HG03432 (cell line): ENCODE results near the gene MIGA1.

Experiments used
- ATAC-seq: cut with Tn5 transposase; IDR thresholded peaks from one replicate; pipeline ENCODE4 v1.9.1; 2021; ENCODE audit warnings: mild to moderate bottlenecking, moderate library complexity; ENCODE audit not compliant: unreplicated experiment

The MIGA1 gene

DNA sequence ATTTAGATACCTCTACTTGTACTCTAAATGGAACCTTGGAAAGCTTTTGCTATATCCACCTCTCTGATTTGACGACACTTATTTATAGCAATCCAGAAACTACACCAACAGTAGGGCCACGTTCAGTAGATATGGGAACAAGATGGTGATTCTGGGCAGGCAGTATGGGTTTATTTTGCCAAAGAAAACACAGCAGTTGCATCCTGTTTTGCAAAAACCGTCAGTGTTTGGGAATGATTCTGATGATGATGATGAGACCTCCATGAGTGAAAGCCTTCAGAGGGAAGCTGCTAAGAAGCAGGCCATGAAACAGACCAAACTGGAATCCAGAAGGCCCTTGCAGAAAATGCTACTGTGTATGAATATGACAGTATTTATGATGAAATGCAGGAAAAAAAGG, 67.5 kb downstream of the MIGA1 start:
- ATAC-seq: no peak

DNA sequence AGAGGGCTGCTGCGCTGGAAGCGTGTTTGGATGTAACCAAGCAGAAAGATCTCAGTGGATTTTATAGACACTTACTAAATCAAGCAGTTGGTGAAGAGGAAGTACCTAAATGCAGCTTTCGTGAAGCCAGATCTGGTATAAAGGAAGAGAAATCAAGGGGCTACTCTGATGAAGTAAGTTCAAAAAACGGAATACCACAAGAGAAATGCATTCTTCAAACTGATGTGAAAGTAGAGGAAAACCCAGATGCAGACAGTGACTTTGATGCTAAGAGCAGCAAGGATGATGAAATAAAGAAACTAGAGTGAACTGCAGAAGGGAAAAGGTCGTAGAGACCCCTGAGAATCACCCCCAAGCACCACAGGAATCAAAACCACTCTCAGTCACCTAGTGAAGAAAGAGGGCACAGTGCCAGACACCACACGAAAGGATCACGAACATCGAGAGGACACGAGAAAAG, 68.2 kb downstream of the MIGA1 start:
- ATAC-seq: peak; percentile 56

DNA sequence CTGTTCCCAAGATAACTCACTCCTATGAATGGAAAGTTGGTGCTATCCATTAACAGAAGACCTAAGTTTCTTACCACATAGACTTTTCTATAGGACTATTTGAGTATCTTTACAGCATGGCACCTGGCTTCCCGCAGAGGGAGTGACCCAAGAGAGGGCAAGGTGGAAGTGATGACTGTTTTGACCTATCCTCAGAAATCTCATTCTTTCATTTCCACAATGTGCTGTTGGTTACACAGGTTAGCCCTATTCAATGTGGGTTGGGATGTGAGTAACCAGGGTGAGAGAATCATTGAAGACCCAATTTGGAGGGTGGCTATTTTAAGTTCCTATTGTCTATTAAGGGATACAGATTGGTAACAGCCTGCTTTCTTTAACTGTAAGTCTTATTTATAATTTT, 70.6 kb downstream of the MIGA1 start:
- ATAC-seq: no peak

DNA sequence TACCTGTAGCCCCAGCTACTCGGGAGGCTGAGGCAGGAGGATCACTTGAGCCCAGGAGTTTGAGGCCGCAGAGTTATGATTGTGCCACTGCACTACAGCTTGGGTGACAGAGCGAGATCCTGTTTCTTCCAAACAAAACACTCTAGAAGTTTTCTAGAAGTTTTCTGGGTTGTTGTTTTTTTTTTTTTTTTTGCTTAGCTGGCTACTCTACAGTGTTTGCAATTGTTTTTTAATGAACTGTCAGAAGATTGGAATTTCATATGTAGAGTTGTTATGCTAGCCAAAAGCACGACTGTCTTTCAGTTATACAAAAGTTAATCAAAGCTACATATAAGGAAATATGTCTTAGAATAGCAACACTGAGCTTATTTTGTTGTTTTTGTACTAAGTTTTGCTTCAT, 78.1 kb downstream of the MIGA1 start:
- no peak for ATAC-seq

DNA sequence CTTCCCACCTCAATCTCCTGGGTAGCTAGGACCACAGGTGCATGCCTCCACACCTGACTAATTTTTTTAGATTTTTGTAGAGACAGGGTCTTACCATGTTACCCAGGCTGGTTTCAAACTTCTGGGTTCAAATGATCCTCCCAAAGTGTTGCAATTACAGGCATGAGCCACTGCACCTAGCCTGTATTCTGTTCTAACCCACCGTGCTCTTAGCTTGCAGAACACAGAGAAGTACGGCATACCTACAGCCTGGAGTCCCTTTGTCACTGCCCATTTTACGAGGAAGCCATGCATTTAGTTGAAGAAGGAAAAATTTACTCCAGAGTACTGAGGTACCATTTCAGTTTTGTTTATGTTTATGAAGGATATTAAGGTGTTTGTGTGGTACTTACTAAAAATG, 79.3 kb downstream of the MIGA1 start:
- no peak for ATAC-seq

DNA sequence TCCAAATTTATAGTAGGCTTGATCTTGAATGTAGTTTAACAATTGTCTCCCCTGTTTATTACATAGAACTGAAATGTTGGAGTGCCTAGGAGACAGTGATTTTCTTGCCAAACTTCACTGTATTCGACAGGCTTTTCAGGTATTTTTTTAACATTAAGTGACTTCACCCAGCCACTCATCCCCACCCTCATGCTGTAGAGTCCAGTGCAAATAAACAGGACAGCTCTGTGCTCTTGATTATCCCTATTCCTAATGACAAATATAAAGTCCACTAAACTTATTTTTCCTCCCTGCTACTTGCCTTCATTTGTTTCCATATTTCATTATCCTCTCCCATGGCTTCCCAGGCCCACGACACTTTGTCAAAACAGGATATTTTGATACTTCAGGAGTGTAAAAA, 79.8 kb downstream of the MIGA1 start:
- no peak for ATAC-seq

DNA sequence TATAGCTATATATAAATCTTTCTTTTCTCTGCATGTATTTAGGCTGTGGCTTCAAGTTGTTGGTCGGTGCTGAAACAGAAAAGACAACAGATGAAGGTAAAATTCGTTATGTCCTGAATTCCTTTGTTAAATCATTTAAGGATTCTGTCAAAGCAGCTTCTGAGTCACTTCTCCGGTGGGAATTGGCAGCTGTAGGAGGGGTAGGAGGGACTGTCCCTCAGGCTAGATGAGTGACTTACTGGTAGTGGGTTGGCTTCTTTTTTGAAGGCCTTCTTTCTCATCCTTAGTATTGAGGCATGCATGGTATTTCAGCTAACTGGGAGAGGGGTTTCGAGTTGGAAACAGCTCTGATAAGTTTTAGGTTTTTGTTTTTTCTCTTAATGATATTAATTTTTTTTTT, 86.8 kb downstream of the MIGA1 start:
- no peak for ATAC-seq

DNA sequence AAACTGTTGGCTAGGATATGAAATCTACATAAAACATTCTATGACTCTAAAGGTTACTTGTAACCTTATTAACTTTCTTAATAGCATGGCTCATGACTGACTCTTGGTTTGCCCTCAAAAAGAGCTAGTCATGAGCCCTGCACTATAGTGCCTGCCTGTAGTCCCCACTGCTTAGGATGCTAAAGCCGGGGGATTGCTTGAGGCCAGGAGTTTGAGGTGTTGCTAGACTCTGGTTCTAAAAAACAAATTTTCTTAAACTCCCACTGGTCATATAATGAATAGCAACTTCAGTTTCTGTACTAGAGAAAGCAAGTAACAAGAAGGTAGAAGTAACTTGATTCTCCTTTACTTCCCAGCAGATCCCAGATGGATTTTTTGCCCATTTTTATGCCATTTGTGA, 93.2 kb downstream of the MIGA1 start:
- ATAC-seq: no peak

DNA sequence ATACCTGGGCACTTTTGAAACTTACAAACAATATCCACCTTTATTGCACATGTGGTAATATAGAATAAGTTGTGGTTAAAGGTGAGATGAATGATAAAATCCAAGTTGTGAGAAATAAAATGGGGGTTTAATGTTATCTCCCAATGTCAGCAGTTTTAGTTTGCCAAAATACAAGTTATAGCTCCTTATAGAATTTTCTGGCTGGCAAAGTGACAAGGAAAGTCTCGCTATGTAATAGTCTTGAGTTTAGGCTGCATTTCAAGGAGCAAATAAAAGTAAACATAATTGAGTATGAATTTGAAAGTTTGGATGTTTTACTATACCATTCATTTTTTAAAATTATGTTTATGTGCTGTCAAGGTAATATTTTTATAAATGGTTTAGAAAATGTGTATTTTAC, 94.0 kb downstream of the MIGA1 start:
- no peak for ATAC-seq

DNA sequence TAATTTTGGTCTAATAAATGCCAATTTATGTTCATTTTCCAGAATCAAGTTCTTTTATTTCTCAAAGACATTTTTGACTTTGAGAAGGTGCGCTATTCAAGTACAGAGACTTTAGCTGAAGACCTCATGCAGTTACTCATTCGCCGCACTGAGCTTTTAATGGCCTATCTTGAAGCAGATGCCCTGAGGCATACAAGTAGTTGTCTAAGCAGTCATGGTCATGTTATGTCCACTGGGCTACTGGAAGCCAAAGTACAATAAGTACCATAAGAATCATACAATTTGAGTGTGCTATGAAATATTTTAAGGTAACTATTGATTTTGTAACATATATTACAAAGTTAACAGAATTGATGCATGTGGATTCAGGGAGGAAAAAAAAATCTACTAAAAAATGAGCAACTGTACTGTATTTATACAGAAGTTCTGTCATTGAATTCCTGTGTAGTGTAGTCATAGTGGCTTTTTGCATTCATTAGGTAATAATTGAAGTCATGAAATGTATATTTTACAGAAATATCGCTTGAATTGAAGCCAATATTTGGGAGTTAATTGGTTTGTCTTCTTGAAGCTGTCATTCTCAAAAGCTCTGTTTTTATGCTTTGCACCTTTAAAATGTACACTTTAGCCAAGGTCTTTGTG, 95.5 kb downstream of the MIGA1 start:
- ATAC-seq: no peak

DNA sequence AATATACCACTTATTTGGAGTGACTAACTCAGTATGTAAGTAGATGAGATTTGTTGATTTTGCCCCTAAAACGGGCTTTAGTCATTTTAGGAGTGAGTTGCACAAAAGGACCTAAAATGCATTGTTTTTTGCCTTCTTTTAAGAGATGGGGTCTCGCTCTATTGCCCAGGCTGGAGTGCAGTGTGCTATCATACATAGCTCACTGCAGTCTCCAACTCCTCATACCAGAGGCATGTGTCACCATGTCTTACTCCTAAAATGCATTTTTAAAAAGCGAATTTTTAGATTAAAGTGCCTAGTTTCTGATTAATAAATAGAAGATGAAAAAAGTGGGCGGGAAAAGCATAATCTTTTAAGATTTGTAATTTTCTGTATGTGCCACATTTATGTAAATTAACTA, 97.4 kb downstream of the MIGA1 start:
- ATAC-seq: no peak

DNA sequence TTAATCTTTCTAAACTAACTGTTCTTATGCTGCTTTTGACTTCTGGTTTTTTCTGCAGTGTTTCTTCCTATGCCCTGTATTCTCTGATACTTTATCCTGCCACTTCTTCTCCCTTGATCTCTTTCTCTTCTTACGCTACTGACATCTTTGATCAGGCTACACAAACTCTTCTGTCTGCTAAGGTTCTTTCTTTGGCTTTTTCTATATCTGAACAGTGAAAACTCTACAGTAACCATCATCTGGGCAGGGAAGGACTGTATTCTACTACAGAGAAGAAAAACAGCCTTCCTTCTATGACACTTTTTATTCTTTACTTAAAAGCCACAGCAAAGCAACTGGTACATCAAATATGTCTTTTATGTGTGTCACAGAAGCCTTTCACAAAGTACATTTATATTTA, 101.6 kb downstream of the MIGA1 start:
- no peak for ATAC-seq

DNA sequence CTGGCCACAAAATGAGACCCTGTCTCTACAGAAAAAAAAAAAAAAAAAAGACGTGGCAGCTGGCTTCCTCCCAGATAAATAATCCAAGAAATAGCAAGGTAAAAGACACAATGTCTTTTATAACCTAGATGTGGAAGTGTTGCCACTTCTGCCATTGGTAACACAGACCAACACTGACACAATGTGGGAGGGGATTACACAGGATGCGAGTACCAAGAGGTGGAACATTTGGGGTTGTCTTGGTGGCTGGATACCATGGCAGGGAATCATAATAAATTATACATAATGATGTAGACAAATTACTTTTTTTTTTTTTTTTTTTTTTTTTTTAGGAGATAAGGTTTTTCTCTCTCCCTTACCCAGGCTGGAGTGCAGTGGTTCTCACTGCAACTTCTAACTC, 103.0 kb downstream of the MIGA1 start:
- ATAC-seq: no peak

DNA sequence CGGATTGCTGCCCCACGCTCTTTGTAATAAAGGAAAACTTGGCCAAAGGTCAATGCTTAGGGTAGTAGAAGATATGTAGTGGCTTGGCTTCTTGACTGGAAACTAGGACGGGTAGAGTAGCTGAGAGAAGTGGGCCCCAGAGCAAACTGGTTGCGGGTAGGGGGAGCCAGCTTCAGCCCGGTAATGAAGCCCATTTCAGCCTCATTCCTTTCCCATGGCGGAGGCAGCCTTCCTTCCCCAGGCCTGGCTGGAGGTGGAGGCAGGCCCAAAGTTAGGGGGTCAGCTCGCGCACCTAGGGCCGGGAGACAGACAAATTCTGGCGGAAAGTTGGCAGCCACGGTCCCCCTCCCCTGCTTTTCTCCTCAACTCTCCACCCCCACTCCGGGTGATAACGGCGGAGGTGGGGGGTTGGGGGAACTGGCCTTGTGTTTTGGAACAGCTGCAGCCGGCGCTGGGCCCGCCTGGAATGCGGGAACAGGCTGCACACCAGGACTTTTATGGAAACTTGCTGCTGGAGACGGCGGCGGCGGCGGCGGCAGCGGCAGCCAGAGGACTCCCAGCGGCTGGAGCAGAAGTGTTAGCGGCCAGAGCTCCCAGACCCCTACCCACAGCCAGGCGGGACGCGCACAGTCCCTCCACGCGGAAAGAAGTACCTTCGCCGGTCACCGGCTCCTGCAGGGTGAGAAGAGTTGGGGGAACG, 108.8 kb downstream of the MIGA1 start, which contains the start of gene NEXN:
NEXN (plus strand) TSS at position 544 of the 700 bp plus-strand sequence. CDS start 27,483 bp downstream, outside the sequence.
- ATAC-seq: peak; percentile 39

DNA sequence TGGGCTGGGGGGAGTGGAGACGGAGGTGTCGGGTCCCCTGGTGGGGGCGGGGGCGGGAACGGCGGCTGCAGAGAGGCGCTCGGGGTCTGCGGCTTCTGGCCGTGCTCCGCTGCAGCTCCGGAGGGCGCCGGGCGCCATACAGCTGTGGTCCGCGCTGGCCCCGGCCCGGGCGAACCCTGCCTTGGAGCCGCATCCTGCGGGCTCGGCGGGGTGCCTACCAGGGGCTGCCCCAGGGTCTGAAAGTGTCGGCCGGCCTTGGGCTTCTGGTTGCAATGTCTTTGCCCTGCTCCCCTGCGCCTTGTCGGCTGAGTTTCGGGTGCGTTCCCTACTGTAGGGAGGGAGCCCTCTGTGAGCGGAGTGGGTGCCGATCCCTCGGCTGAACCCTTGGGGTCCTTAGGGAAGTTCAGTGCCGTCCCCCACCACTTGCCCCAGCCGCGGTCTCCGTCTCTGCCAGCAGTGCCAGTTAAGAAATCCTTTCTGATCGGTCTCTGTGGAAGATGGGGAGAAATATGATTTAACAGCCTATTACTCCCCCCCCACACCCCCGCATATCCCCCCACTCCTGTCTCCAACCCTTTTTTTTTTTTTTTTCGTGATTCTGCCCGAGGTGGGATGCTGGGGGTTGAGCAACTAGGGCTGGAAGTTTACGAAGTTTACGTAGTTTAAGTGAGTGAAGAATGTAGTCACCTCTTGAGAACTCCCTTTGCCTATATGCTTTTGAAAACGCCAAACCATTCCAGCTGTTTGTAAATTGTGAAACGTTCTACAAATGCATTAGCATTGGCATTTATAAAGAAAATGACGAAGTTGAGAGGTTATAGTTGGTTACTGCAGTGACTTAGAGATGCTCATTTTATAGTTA, 109.6 kb downstream of the MIGA1 start:
- ATAC-seq: peak; percentile 74

DNA sequence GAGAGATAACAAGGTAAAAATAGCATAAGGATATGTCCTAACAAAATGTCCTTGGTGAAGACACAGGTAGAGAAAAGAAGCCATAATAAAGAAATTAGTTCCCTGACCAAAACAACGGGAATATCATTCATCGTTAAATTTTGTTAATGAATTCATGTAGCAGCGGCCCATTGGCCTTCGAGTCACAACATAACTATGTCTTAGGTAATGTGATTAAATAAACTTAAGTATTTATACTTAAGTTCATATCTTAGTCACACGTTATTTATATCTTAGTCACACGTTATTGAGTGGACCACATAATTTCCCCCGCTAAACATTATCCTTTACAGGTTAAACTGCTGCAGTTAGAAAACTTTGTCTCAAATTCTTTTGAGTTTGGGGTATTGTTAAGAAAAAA, 110.2 kb downstream of the MIGA1 start:
- no peak for ATAC-seq

DNA sequence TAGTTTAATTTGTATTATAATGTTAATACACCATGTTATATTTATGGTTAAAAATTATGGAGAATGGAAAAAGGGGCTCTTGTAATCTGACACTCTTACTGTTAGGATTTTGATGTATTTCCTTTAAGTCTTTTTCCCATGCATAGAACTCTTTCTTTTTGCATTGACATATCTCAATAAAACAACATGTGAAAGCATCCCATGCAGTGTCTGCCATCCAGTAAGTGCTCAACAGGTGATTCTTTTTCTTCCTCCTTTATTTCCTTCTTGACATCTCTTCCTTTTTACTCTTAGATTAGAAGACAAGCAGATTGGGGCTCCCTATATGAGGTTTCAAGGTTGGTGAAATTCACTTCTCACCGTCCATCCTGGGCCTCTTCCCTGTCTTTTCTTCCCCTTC, 111.8 kb downstream of the MIGA1 start:
- ATAC-seq: no peak

DNA sequence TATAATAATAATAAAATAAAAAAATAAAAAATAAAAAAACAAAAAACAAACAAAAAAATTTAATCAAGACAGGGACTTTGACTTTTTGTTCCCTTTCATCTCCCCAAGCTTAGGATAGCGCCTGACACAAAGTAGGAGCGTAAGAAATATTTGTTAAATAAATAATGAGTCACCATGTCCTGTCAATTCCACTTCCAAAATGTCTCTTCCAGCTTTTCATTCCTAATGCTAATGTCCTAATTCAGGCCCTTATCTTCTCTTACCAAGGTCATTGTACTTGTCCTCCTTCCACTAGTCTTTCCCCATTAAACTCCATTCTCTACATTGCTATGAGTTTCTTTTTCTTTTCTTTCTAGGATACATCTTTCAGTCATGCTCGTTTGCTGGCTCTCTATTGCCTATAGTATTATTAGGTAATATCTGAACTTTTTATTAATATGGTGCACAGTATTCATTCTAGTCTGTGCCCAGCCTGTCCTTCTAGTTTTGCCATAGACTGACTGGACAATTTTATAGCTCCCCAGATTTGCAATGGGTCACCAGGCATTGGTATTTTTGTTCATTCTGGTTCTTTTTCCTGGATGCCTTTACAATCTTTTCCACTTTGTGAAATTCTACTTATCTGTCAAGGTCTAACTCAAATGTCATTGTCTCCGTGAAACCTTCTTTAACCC, 120.3 kb downstream of the MIGA1 start:
- no peak for ATAC-seq

DNA sequence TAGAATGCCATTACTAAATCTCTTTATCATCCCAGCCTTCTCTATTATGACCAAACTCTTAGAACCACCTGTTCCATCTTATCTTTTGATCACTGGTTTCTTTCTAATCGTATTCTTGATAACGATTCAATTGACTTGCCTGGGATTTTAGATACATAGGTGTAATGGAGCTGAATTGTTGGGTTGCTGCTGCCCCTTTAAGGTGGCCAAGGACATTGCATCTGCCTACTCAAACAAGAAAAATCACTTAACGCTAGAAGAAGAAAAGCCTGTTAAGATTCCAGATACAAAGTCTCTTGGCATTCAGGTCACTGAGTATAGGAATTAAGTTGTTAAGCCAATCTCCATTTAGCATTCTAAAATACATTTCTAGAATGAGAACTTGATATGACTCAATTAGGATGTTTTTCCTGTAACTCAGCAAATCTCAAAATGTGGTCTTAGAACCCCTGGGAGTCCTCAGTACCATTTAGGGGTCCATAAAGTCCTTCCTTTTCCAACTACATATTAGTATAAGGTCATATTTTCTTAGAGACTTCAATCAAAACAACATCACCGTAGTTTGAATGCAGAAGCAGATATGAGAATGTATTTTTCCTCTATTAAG, 121.3 kb downstream of the MIGA1 start:
- ATAC-seq: no peak

DNA sequence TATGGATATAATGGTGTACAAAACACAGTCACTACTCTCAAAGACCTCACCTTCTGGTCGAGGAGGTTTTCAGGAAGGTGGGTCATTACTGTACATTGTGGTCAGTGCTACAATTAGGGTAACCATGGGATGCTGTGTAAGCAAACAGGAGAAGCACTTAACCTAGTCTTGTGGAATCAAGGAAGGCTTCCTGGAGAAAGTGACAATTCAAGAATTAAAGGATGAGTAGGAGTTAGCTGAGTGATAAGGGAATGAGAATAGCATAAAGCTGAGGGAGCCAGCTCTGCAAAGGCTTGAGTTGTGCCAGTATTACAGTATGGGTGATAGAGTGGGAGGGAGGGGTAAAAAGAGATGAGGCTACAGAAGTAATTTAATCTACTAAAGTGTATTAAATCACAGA, 126.2 kb downstream of the MIGA1 start:
- ATAC-seq: no peak
